GM18519 (cell line): ENCODE data around the gene NKAPD1.
"Not testable (repeated sequence)": the region's sequence is repeated elsewhere in the genome, so short reads cannot be mapped to it uniquely, and the experiment has no call there.

Source experiments
- ATAC-seq: cut with Tn5 transposase; IDR thresholded peaks from one replicate; pipeline ENCODE4 v1.9.1; 2021; ENCODE audit warnings: mild to moderate bottlenecking, moderate library complexity; ENCODE audit not compliant: unreplicated experiment, low FRiP score

The NKAPD1 gene, protein sequence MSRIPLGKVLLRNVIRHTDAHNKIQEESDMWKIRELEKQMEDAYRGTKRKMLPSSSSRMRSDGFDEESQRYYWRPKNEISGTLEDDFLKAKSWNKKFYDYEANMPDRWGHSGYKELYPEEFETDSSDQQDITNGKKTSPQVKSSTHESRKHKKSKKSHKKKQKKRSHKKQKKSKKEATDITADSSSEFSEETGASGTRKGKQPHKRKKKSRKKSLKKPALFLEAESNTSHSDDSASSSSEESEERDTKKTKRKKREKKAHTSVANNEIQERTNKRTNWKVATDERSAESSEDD

DNA sequence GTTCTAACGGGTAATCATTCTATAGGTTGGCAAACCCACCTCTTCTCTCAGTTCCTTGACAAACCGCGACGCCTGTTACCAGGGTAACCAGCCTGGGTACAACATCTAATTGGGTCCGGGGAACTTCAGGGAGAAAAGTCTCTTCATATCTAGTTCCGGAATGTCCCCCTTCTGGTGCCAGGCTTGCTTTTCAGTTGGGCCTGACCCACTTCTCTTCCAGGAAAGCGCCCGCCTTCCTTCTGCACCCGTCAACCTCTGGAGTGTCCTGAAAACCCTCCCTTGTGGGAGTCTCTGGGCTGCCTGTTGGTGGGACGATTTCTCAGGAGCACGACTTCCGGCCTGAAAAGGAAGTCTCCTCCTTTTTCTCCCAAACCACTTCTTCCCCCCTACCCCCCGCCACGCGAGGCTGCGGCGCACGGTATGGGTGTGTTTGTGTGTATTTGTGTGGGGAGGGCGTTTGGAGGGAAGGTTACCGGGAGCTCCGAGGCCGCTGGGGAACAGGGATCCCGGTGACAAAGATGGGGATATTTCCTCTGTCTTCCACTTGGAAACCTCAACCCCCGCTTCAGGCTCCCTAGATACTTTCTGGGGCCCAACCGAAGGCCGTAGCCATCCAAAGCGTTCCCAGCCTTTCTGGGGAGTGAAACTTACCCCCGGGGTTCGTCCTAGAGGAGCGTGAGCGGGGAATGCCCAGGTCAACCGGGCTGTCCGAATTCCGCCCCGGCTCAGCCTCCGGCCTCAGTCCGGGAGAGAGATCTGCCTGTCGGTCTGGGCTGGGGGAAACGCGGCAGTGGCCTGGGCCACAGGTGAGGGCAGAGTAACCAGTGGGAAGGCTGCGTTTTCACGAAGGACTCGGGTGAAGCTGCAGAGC lies at the start of gene NKAPD1, which contains the start of gene PIH1D2:
NKAPD1 (plus strand) TSS at position 359 of the 871 bp plus-strand sequence. CDS start 1,276 bp downstream, outside the sequence.
PIH1D2 (minus strand) TSS at position 77 of the 871 bp plus-strand sequence. CDS start 843 bp downstream, outside the sequence.
- peak; percentile 54 for ATAC-seq

DNA sequence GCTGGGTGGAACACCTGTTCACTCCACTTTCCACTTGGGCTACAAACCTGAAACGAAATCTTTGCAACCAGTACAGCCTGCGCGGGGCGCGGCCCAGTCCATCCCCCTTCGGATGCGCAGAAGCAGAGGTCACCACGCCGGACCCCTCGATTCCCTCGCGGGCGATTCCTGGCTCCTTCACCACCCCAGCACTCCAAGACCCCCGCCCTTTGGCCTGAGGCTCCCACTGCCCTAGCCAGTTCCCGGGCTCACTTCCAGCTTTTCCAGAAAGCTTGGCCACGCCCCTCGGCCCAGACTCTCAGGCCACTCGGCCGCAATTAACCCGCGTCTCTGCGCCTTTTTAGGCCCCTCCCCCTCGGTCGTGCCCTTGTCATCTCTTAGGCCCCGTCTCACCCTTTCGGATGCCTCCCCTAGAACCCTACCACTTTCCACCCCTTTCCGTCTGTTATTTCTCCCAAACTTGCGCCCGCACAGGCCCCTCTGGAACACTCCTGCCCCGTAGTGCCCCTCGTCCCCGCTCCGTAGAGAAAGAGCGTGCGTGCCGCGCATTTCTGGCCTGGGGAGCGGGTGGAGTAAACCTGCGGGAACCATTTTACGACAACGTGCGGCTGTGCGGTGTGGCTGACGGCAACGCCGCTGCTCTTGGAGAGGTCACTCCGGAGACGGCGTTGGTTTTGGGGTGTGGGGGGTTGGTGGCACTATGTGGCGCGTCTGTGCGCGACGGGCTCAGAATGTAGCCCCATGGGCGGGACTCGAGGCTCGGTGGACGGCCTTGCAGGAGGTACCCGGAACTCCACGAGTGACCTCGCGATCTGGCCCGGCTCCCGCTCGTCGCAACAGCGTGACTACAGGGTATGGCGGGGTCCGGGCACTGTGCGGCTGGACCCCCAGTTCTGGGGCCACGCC lies 49.1 kb upstream of the NKAPD1 start, which contains the start of gene DLAT:
DLAT (plus strand) TSS at position 636 of the 906 bp plus-strand sequence; CDS start at position 701, 65 bp downstream.
- ATAC-seq = peak; percentile 42

DNA sequence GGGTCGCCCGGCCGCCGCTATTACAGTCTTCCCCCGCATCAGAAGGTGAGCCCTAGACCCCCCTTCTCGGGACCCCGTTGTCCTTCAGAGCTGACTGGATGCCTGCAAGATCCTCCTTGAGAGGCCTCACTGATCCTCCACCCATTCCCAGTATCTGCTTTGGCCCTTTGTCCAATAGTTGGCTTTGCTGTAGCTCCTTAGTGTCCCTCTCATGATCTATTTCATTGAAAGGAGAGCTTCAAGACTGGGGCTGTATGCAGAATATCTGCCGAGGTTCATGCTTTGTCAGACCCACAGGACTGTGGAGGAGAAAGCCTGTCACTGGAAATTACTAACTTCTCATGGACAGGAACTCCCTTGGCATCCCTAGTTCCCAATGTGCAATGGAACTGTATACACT lies 48.4 kb upstream of the NKAPD1 start:
- no peak for ATAC-seq

DNA sequence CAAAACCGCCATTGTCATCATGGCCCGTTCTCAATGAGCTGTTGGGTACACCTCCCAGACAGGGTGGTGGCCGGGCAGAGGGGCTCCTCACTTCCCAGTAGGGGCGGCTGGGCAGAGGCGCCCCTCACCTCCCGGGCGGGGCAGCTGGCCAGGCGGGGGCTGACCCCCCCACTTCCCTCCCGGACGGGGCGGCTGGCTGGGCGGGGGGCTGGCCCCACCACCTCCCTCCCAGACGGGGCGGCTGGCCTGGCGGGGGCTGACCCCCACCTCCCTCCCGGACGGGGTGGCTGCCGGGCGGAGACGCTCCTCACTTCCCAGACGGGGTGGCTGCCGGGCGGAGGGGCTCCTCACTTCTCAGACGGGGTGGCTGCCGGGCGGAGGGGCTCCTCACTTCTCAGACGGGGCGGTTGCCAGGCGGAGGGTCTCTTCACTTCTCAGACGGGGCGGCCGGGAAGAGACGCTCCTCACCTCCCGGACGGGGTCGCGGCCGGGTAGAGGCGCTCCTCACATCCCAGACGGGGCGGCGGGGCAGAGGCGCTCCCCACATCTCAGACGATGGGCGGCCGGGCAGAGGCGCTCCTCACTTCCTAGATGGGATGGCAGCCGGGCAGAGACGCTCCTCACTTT lies 47.2 kb upstream of the NKAPD1 start:
- not testable (repeated sequence) for ATAC-seq

DNA sequence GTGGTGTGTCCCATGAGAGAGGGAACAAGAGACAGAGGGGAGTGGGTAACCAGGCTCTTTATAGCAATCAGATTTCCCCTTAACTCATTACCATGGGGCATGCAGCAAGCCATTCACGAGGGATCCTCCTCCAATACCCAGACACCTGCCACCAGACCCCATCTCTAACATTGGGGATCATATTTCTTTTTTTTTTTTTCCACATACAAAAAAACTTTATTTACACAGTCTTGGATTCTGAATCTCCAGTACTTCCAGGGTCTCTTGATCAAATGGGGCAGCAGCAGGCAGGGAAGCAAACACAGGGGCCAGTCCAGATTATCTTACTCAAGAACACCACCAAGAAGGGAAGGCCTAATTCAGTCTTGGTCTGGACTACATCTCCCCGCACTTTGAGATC lies 44.6 kb upstream of the NKAPD1 start:
- no peak for ATAC-seq

DNA sequence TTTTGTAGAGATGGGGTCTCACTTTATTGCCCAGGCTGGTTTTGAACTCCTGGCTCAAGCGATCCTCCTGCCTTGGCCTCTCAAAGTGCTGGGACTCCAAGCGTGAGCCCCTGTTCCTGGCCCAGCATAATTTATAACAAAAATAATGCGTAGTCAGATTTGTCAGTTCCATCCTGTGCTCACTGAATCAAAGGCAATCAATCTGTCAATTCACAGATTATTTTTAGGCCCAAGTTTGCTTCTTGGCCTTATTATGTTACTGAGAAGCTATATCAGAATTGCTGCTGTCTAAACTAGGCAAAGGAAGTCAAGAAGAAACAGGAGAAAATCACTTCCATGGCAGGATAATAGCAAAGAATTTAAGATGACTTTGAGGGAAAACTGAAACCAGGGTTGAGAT lies 40.2 kb upstream of the NKAPD1 start:
- no peak for ATAC-seq

DNA sequence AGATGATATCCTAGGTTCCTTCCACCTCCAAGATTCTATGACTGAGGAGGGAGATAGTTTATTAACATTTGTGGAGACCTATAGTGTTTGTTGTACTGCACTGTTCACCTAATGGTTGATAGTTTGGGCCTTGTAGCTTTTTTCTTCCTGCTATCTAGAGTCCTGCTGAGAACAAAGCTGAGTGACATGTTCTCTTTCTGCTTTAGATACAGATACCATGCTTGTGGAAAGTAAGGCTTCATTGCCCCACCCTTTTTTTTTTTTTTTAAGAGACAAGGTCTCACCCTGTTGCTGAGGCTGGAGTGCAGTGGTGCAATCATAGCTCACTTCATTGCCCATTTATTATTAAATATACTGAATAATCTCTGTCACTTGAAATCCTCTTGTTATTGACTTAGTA lies 36.6 kb upstream of the NKAPD1 start:
- no peak for ATAC-seq

DNA sequence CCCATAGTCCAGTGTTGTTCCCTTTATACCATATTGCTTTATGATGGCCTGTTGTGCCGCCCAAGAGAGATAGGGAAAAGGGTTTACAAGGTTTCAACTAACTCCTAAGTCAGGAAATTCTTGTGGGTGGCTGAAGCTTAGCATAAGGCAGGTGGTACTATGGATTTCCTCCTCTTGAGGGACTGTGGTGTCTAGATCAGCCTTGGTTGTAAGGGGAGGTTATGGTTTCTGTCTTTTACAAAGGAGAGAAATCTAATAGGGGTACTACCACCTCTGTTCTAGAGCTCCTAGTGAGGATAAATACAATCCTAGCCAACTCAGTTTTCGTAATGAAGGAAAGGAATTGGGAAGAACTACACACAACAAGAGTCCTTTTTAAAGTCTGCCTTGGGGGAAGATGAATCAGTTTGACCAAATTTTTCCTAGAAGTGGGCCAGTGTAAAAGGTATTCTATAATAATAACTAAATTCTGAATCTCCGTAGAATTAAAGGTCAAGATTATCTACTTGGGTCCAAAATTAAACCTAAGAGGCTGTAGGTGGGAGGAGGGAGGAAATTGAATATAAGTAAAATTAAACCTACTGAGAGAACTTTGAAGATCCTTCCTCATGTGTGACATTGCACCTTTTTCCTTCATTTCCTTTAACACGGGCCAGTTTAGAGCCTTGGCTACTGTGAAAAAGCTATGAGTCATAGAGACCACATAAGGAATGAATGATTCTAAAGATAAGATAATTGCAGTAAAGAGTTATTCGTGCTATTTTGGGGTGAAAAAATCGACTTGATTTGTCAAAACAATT lies 31.7 kb upstream of the NKAPD1 start:
- ATAC-seq = no peak

DNA sequence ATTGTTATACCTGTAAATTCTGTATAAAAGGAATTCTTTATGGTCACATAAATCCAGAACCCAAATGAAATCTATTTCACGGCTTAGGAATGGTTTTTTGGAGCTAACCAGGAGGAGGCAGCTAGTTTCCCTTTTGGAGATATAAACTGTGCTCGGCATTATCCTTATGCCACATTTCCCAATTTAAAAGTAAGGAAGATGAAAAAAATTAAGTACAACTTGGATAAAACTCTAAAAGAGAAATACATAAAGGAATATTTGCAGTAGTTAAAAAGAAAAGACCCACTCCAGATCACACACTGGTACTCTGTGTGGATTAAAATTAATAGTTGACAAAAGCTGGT lies 31.2 kb upstream of the NKAPD1 start:
- no peak for ATAC-seq

DNA sequence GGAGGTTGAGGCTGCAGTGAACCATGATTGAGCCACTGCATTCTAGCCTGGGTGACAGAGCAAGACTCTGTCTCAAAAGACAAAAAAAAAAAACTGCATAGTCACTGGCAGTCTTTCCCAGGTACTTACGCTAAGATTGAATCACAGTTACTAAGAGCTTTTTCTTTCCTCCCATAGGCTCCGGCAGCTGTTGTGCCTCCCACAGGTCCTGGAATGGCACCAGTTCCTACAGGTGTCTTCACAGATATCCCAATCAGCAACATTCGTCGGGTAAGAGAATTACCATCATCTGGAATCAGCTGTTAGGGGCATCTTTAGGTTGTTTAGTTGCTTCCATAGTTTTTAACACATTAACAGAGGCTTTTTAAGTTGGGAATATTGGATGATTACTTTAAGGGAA lies 29.1 kb upstream of the NKAPD1 start:
- ATAC-seq = no peak

DNA sequence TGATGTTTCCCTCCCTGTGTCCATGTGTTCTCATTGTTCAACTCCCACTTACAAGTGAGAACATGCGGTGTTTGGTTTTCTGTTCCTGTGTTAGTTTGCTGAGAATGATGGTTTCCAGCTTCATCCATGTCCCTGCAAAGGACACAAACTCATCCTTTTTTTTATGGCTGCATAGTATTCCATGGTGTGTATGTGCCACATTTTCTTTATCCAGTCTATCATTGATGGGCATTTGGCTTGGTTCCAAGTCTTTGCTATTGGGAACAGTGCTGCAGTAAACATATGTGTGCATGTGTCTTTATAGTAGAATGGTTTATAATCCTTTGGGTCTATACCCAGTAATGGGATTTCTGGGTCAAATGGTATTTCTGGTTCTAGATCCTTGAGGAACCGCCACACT lies 27.5 kb upstream of the NKAPD1 start:
- ATAC-seq = not testable (repeated sequence)

DNA sequence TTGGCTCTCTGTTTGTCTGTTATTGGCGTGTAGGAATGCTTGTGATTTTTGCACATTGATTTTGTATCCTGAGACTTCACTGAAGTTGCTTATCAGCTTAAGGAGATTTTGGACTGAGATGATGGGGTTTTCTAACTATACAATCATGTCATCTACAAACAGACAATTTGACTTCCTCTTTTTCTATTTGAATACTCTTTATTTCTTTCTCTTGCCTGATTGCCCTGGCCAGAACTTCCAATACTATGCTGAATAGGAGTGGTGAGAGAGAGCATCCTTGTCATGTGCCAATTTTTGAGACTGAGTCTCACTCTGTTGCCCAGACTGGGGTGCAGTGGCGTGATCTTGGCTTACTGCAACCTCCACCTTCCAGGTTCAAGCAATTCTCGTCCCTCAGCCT lies 25.8 kb upstream of the NKAPD1 start:
- ATAC-seq = not testable (repeated sequence)

DNA sequence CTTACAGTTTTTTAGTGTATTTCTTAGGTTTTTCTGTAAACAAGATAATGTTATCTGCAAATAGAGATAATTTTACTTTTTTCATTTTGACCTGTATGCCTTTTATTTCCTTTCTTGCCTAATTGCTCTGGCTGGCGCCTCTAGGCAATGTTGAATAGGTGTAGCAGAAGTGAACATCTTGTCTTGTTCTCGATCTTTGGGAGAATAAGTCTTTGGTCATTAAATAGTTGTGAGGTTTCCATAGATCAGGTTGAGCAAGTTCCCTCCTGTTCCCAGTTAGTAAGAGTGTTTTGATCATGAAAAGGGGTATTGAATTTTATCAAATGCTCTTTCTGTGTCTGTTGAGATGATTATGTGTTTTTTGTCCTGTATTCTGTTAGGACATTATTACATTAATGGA lies 24.3 kb upstream of the NKAPD1 start:
- ATAC-seq = no peak

DNA sequence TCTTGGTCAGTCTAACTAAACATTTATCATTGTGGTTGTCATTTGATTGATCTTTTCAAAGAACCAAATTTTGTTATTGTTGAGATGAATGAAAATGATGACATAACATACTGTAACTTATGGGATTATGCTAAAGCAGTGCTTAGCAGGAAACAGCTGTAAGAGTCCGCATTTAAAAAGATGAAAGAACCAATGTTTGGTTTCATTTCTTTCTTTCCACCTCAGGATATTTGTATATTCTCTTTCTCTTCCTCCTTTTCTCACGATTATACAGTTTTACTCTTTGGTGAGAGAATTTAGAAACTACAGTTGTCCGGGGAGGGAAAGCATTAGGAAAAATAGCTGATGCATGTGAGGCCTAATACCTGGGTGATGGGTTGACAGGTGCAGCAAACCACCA lies 23.4 kb upstream of the NKAPD1 start:
- no peak for ATAC-seq

DNA sequence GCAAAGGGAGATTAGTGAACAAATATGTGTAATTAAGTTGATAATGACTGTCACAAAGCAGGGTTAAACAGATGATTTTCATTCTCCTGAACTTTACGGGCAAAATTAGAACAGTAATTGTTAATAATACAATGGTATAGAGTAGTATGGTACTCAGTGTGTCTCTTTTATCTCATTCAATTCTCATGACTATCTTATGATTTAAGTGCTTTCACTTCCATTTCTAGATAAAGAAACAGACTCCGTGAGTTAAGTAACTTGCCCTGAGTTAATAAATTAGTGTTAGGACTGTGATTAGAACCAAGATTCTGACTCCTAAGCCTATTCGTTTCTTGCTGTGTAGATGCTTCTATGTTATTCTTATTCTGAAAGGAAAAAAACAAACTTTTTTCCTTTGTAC lies 22.3 kb upstream of the NKAPD1 start:
- no peak for ATAC-seq

DNA sequence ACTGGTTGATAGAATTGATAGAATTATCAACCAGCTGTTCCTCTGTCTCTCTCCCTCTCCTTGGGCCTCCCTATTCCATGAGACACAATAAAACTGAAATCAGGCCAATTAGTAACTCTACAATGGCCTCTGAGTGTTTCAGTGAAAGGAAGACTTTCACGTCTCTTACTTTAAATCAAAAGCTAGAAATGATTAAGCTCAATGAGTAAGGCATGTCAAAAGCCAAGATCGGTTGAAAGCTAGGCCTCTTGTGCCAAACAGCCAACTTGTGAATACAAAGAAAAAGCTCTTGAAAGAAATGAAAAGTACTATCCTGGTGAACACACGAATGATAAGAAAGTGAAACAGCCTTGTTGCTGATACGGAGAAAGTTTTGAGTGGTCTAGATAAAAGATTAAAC lies 16.9 kb upstream of the NKAPD1 start:
- ATAC-seq = no peak

DNA sequence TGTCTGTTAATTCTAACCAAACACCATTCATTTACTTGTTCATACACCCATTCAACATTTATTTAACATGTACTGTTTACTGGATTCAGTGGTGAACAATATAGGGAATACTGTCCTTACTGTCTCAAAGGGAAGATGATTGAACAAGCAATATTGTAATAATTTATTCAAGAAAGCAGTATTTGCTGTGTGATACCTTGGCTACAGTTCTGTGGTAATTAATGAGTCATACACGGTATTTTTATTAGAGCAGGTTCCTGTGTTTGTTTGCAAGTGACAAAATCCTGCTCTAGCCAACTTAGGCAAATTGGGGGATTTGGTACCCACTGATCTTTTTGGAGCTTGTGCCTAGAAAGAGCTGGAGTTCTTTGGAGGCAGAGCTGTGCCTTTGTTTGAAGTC lies 16.0 kb upstream of the NKAPD1 start:
- no peak for ATAC-seq

DNA sequence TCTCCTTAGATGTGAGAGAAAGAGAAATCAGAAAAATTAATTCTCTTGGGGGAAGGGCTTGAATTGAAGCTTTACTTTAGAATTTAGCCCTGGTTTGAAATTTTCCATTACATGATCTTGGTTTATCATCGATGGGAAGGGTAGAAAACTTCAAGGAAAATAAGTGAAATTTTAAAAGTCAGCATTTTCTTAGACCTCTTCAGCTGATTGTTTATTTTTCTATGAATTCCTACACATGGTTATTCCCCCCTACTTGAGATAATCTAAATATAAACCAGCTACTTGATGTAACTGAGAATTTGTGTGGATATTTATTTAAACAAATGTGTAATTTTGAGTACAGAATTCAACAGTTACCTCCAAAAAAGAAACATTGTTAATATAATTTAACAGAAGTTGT lies 11.2 kb upstream of the NKAPD1 start:
- ATAC-seq = no peak

DNA sequence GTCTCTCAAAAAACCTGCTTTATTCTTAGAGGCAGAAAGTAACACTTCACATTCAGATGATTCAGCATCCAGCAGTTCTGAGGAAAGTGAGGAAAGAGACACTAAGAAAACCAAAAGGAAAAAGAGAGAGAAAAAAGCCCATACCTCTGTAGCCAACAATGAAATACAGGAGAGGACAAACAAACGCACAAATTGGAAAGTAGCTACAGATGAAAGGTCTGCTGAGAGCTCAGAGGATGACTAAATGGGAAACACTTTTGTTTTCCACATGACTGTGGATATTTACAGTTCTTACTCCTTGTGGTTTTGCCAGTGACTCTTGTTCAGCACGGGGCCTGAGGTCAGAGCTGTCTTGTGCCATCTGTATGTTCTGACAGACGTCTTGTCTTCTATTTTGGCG lies 8.6 kb downstream of the NKAPD1 start:
- no peak for ATAC-seq
